Camera-type eye (tissue), 1 donor: ENCODE data around the gene NPTX2. TPM values are rescaled to one million over a fixed set of nuclear protein-coding genes. Genes with fewer than 3 reads are reported as not detected.

Source experiments
- total RNA-seq: library from RNA; depleted of rRNA; stranded (reverse); fragments of >200 nt; gene quantifications from one replicate; pipeline ENCODE4 v1.2.3, GENCODE V29; 2014

The NPTX2 gene, protein sequence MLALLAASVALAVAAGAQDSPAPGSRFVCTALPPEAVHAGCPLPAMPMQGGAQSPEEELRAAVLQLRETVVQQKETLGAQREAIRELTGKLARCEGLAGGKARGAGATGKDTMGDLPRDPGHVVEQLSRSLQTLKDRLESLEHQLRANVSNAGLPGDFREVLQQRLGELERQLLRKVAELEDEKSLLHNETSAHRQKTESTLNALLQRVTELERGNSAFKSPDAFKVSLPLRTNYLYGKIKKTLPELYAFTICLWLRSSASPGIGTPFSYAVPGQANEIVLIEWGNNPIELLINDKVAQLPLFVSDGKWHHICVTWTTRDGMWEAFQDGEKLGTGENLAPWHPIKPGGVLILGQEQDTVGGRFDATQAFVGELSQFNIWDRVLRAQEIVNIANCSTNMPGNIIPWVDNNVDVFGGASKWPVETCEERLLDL
- 16.8 TPM for total RNA-seq

DNA sequence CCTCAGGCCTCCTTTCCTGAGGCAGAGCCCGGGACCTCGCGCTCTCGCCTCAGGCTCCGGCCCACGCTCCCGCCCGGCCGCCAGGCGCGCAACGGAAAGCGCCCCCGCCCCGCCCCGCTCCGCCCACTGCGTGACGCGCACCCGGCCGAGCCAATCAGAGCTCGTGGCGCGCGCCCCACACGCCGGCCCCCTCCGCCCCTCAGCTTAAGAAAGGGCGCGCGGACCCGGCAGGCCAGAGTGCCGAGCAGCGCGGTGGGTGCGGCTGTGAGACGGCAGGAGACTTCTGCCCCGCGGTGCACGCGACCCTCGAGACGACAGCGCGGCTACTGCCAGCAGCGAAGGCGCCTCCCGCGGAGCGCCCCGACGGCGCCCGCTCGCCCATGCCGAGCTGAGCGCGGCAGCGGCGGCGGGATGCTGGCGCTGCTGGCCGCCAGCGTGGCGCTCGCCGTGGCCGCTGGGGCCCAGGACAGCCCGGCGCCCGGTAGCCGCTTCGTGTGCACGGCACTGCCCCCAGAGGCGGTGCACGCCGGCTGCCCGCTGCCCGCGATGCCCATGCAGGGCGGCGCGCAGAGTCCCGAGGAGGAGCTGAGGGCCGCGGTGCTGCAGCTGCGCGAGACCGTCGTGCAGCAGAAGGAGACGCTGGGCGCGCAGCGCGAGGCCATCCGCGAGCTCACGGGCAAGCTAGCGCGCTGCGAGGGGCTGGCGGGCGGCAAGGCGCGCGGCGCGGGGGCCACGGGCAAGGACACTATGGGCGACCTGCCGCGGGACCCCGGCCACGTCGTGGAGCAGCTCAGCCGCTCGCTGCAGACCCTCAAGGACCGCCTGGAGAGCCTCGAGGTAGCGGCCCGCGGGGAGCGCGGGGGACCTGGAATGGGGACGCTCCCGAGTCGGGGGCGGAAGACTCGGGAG, at the start of gene NPTX2:
Gene NPTX2, plus strand, starts transcription at position 235 of the 909 bp plus-strand sequence. Its CDS starts 177 bp downstream, at position 412.

Other genes starting within 250 kb of the NPTX2 start
- gene BAIAP2L1, start 216.2 kb upstream of the NPTX2 start, total RNA-seq, result 4.6 TPM